GM19193 (cell line): Measurements from ENCODE around the gene ATP5MG.

Source experiments
- POLR2A ChIP-seq: IDR thresholded peaks from 4 replicates; pipeline ENCODE4 v1.6.1; 2011; ENCODE audit not compliant: insufficient read depth, insufficient read length; ENCODE audit errors: extremely low read depth

The ATP5MG gene

GRCh38 chr11:118449316-118449918 is 48.0 kb downstream of the ATP5MG start:
- no peak for TF ChIP-seq POLR2A

- no peak for TF ChIP-seq POLR2A
Measured at GRCh38 chr11:118450451-118450850, 49.0 kb downstream of the ATP5MG start.
